HUES48 (cell line): ENCODE measurements around the gene NNAT.
"Not testable (repeated sequence)": the region's sequence is repeated elsewhere in the genome, so short reads cannot be mapped to it uniquely, and the experiment has no call there.

Source experiments
- H3K27ac ChIP-seq: one replicate; pipeline ENCODE4 v1.7.0; 2013; ENCODE audit warnings: low read depth, low read length, inconsistent platforms
- H3K27me3 ChIP-seq: 2 replicates; pipeline ENCODE4 v1.6.1; 2013; ENCODE audit warnings: mild to moderate bottlenecking, low read length; ENCODE audit not compliant: control insufficient read depth, insufficient read depth
- H3K36me3 ChIP-seq: 2 replicates; pipeline ENCODE4 v1.6.1; 2013; ENCODE audit warnings: low read length; ENCODE audit not compliant: control insufficient read depth, insufficient read depth
- H3K4me1 ChIP-seq: 2 replicates; pipeline ENCODE4 v1.6.1; 2013; ENCODE audit warnings: mild to moderate bottlenecking, low read length; ENCODE audit not compliant: control insufficient read depth, insufficient read depth
- H3K4me3 ChIP-seq: 2 replicates; pipeline ENCODE4 v1.5.1; 2013; ENCODE audit warnings: mild to moderate bottlenecking, low read depth, low read length
- H3K9ac ChIP-seq: 2 replicates; pipeline ENCODE4 v1.6.1; 2013; ENCODE audit warnings: mild to moderate bottlenecking, low read depth, low read length, moderate library complexity
- H3K9me3 ChIP-seq: 2 replicates; pipeline ENCODE4 v1.6.1; 2013; ENCODE audit warnings: low read length; ENCODE audit not compliant: control insufficient read depth, insufficient read depth

NNAT gene

GRCh38 chr20:37543828-37544227 is 22.8 kb downstream of the NNAT start:
- no peaks in the 10 kb centered on the region for H3K36me3 ChIP-seq
- no peak overlapping the region for H3K9ac ChIP-seq
- no peak overlapping the region for H3K27ac ChIP-seq
- no peaks in the 10 kb centered on the region for H3K27me3 ChIP-seq
- no peaks in the 10 kb centered on the region for H3K4me1 ChIP-seq
- H3K9me3 ChIP-seq = no peaks in the 10 kb centered on the region
- H3K4me3 ChIP-seq = no peak overlapping the region

GRCh38 chr20:37544386-37544785 is 23.3 kb downstream of the NNAT start:
- no peak overlapping the region for H3K4me3 ChIP-seq
- no peak overlapping the region for H3K27ac ChIP-seq
- H3K9ac ChIP-seq = no peak overlapping the region
- H3K36me3 ChIP-seq = no peaks in the 10 kb centered on the region
- H3K9me3 ChIP-seq = no peaks in the 10 kb centered on the region
- no peaks in the 10 kb centered on the region for H3K4me1 ChIP-seq
- H3K27me3 ChIP-seq = no peaks in the 10 kb centered on the region

- Histone ChIP-seq H3K27me3 (no peaks in the 10 kb centered on the region), H3K36me3 (no peaks in the 10 kb centered on the region), H3K4me3 (no peak overlapping the region), H3K27ac (no peak overlapping the region), H3K4me1 (no peaks in the 10 kb centered on the region; the same call in 1 of the 2 replicates), H3K9me3 (no peaks in the 10 kb centered on the region), H3K9ac (no peak overlapping the region)
Observed at GRCh38 chr20:37545516-37545915, 24.5 kb downstream of the NNAT start.

- no peaks in the 10 kb centered on the region for H3K27me3 ChIP-seq
- no peaks in the 10 kb centered on the region for H3K36me3 ChIP-seq
- no peaks in the 10 kb centered on the region; the same call in 1 of the 2 replicates for H3K4me1 ChIP-seq
- H3K27ac ChIP-seq = no peak overlapping the region
- H3K4me3 ChIP-seq = no peak overlapping the region
- H3K9me3 ChIP-seq = no peaks in the 10 kb centered on the region
- no peak overlapping the region for H3K9ac ChIP-seq
Observed at GRCh38 chr20:37547912-37548311, 26.9 kb downstream of the NNAT start.

- H3K36me3 ChIP-seq, H3K27ac ChIP-seq, H3K9ac ChIP-seq, H3K4me3 ChIP-seq, H3K9me3 ChIP-seq, H3K27me3 ChIP-seq, H3K4me1 ChIP-seq: not testable (repeated sequence)
Observed at GRCh38 chr20:37550101-37550920, 29.3 kb downstream of the NNAT start.

GRCh38 chr20:37551660-37552059 is 30.6 kb downstream of the NNAT start:
- H3K27ac ChIP-seq, H3K4me1 ChIP-seq, H3K4me3 ChIP-seq, H3K9ac ChIP-seq, H3K27me3 ChIP-seq, H3K36me3 ChIP-seq, H3K9me3 ChIP-seq: not testable (repeated sequence)

GRCh38 chr20:37552415-37552814 is 31.4 kb downstream of the NNAT start:
- no peaks in the 10 kb centered on the region; the same call in 1 of the 2 replicates for H3K4me1 ChIP-seq
- H3K4me3 ChIP-seq = no peak overlapping the region
- no peak overlapping the region for H3K9ac ChIP-seq
- H3K27me3 ChIP-seq = no peaks in the 10 kb centered on the region
- H3K9me3 ChIP-seq = no peaks in the 10 kb centered on the region
- H3K36me3 ChIP-seq = no peaks in the 10 kb centered on the region
- no peak overlapping the region for H3K27ac ChIP-seq

GRCh38 chr20:37554721-37555298 is 33.8 kb downstream of the NNAT start:
- H3K4me1 ChIP-seq, H3K9ac ChIP-seq, H3K27ac ChIP-seq, H3K27me3 ChIP-seq, H3K36me3 ChIP-seq, H3K9me3 ChIP-seq, H3K4me3 ChIP-seq: not testable (repeated sequence)

- Histone ChIP-seq H3K9ac (no peak overlapping the region), H3K9me3 (no peaks in the 10 kb centered on the region), H3K27me3 (no peaks in the 10 kb centered on the region), H3K27ac (no peak overlapping the region), H3K36me3 (no peaks in the 10 kb centered on the region), H3K4me1 (no peaks in the 10 kb centered on the region), H3K4me3 (no peak overlapping the region)
Observed at GRCh38 chr20:37556538-37556937, 35.5 kb downstream of the NNAT start.

- H3K9me3 ChIP-seq = no peaks in the 10 kb centered on the region
- H3K36me3 ChIP-seq = no peaks in the 10 kb centered on the region
- H3K4me3 ChIP-seq = no peak overlapping the region
- no peak overlapping the region for H3K27ac ChIP-seq
- no peak overlapping the region for H3K9ac ChIP-seq
- no peaks in the 10 kb centered on the region for H3K4me1 ChIP-seq
- no peaks in the 10 kb centered on the region for H3K27me3 ChIP-seq
Observed at GRCh38 chr20:37558306-37558705, 37.3 kb downstream of the NNAT start.

- no peak overlapping the region for H3K4me3 ChIP-seq
- no peak overlapping the region for H3K27ac ChIP-seq
Observed at GRCh38 chr20:37558779-37559178, 37.7 kb downstream of the NNAT start.

More at GRCh38 chr20:37558779-37559178, 37.7 kb downstream of the NNAT start:
- Histone ChIP-seq H3K9me3 (no peaks in the 10 kb centered on the region), H3K27me3 (no peaks in the 10 kb centered on the region), H3K4me1 (no peaks in the 10 kb centered on the region), H3K36me3 (no peaks in the 10 kb centered on the region), H3K9ac (no peak overlapping the region)
